Mucosa of descending colon (tissue), 3 donors: Measurements from ENCODE around the gene UNC79. TPM values are rescaled to one million over a fixed set of nuclear protein-coding genes. Genes with fewer than 3 reads are reported as not detected.

Source experiments
- ATAC-seq: fragments of 200-7000 bp; cut with Tn5 transposase; one replicate; pipeline ENCODE4 v1.9.1; 2020; ENCODE audit warnings: mild to moderate bottlenecking, moderate library complexity
- DNase-seq, 3 donors: peaks; one replicate each; pipeline ENCODE4 v3.0.0-alpha.2; 2020
- H3K36me3 ChIP-seq: fragments of 200-600 bp; one replicate; pipeline ENCODE4 v1.8.0; 2021; ENCODE audit warnings: low read depth, mild to moderate bottlenecking
- H3K4me1 ChIP-seq: fragments of 200-600 bp; one replicate; pipeline ENCODE4 v1.8.0; 2021; ENCODE audit warnings: low read depth, mild to moderate bottlenecking
- H3K4me3 ChIP-seq: fragments of 200-600 bp; one replicate; pipeline ENCODE4 v1.8.0; 2021; ENCODE audit warnings: mild to moderate bottlenecking
- H3K9me3 ChIP-seq: fragments of 200-600 bp; one replicate; pipeline ENCODE4 v1.8.0; 2021; ENCODE audit warnings: mild to moderate bottlenecking
- CTCF ChIP-seq: fragments of 200-600 bp; IDR thresholded peaks from one replicate; pipeline ENCODE4 v1.8.0; 2022; ENCODE audit warnings: antibody characterized with exemption, mild to moderate bottlenecking
- intact Hi-C, 2 donors: fragments of 100-400 bp; cut with DNase I in 1 of 2; cut with micrococcal nuclease in 1 of 2; formaldehyde crosslinking; loops; one replicate each; pipeline versions ENCODE4 v1.11.0 to v1.11.1; 2022; cut with DNase I, micrococcal nuclease
- total RNA-seq, 3 donors: library from RNA; stranded (reverse); fragmentation: NEBNext Ultra II Directional in 2 of 3; extraction: Animal tissue kit (Norgen Biotek cat#: 25700) in 2 of 3; gene quantifications; one replicate each; pipeline versions ENCODE4 v1.2.1 to v1.2.4, GENCODE V29; 2021 to 2023
- donor health status: DM: no; HTN: no; CAD: no; lungs with moderate emphysema.
- donor health status: DM: no; HTN: no; CAD: no.
- donor health status: DM: no; HTN: yes; CAD: no.

The UNC79 gene
- total RNA-seq, 3 donors from 2014 or later: 0.09 to 0.89 (median 0.12) TPM

- intact Hi-C loops: no loop called here
Observed at GRCh38 chr14:93540235-93540634, 109.5 kb downstream of the UNC79 start.

GRCh38 chr14:93543766-93544165 is 113.0 kb downstream of the UNC79 start:
- no peak for TF ChIP-seq CTCF
- Histone ChIP-seq H3K36me3 (no peaks in the 10 kb centered on the region), H3K4me3 (no peak overlapping the region), H3K4me1 (no peaks in the 10 kb centered on the region), H3K9me3 (no peaks in the 10 kb centered on the region)
- ATAC-seq (no peak), DNase-seq (no peak)
- intact Hi-C loops: no loop called here

More at GRCh38 chr14:93540235-93540634, 109.5 kb downstream of the UNC79 start:
- TF ChIP-seq CTCF: no peak
- DNase-seq (no peak), ATAC-seq (no peak)
- Histone ChIP-seq H3K9me3 (no peaks in the 10 kb centered on the region), H3K4me1 (no peaks in the 10 kb centered on the region), H3K36me3 (no peaks in the 10 kb centered on the region), H3K4me3 (no peak overlapping the region)

- DNase-seq (no peak), ATAC-seq (no peak)
- Histone ChIP-seq H3K36me3 (no peaks in the 10 kb centered on the region), H3K9me3 (no peaks in the 10 kb centered on the region), H3K4me1 (no peaks in the 10 kb centered on the region), H3K4me3 (no peak overlapping the region)
- TF ChIP-seq CTCF: no peak
- intact Hi-C loops: no loop called here
Observed at GRCh38 chr14:93544212-93544611, 113.5 kb downstream of the UNC79 start.

- no peak for TF ChIP-seq CTCF
- no peaks in the 10 kb centered on the region for H3K36me3 ChIP-seq
- no peak overlapping the region for H3K4me3 ChIP-seq
- no peaks in the 10 kb centered on the region for H3K4me1 ChIP-seq
- no peak for ATAC-seq
- intact Hi-C loops: no loop called here
- no peaks in the 10 kb centered on the region for H3K9me3 ChIP-seq
- DNase-seq: no peak
Observed at GRCh38 chr14:93546642-93547041, 115.9 kb downstream of the UNC79 start.

GRCh38 chr14:93548102-93548843 is 117.5 kb downstream of the UNC79 start:
- DNase-seq (no peak), ATAC-seq (no peak)
- Histone ChIP-seq H3K9me3 (no peaks in the 10 kb centered on the region), H3K4me3 (no peak overlapping the region), H3K4me1 (no peaks in the 10 kb centered on the region), H3K36me3 (no peaks in the 10 kb centered on the region)
- intact Hi-C loops: no loop called here
- no peak for TF ChIP-seq CTCF
